Kidney (tissue), 14 donors: ENCODE results near the gene TMEM178B. TPM values are rescaled to one million over a fixed set of nuclear protein-coding genes. Genes with fewer than 3 reads are reported as not detected.

ENCODE experiments used
- DNase-seq, 5 donors: peaks; one replicate each; pipeline ENCODE4 v3.0.0-alpha.2; 2013 to 2020
- FAIRE-seq: peaks from 2 replicates; lab custom pipeline; 2012; peaks lifted over from hg19 to GRCh38; lab: Jason Lieb, UNC
- H3K27ac ChIP-seq, 2 donors: one replicate each; pipeline ENCODE4 v1.7.0; 2013; ENCODE audit warnings: low read depth in 2 of 2, low read length in 2 of 2, inconsistent platforms in 1 of 2
- H3K27me3 ChIP-seq: one replicate; pipeline ENCODE4 v1.7.1; 2013; ENCODE audit warnings: low read length, inconsistent platforms; ENCODE audit not compliant: control insufficient read depth, insufficient read depth
- H3K36me3 ChIP-seq, 3 donors: one replicate each; pipeline versions ENCODE4 v1.7.0 to v1.7.1; 2013; ENCODE audit warnings: low read length in 3 of 3, control low read depth in 1 of 3, inconsistent platforms in 1 of 3; ENCODE audit not compliant: insufficient read depth in 3 of 3, control insufficient read depth in 2 of 3
- H3K4me1 ChIP-seq, 3 donors: one replicate each; pipeline versions ENCODE4 v1.7.0 to v1.7.1; 2013; ENCODE audit warnings: low read length in 3 of 3, inconsistent platforms in 1 of 3, low read depth in 1 of 3; ENCODE audit not compliant: control insufficient read depth in 2 of 3, insufficient read depth in 2 of 3
- H3K4me3 ChIP-seq, 3 donors: one replicate each; pipeline versions ENCODE4 v1.7.0 to v1.8.1; 2013; ENCODE audit warnings: low read length in 3 of 3, control low read depth in 1 of 3, inconsistent platforms in 1 of 3
- H3K9ac ChIP-seq, 3 donors: one replicate each; pipeline versions ENCODE4 v1.7.0 to v1.7.1; 2013; ENCODE audit warnings: low read length in 3 of 3, control low read depth in 1 of 3, inconsistent platforms in 1 of 3
- H3K9me3 ChIP-seq, 3 donors: one replicate each; pipeline versions ENCODE4 v1.7.0 to v1.7.1; 2013; ENCODE audit warnings: low read length in 3 of 3, control low read depth in 1 of 3, inconsistent platforms in 1 of 3; ENCODE audit not compliant: control insufficient read depth in 2 of 3, insufficient read depth in 1 of 3
- intact Hi-C: fragments of 100-400 bp; cut with DNase I; formaldehyde crosslinking; loops from one replicate; pipeline ENCODE4 v1.11.1; 2022
- polyA plus RNA-seq: library from polyadenylated mRNA; stranded (reverse); fragments of 350-450 nt; fragmentation: Illumina TruSeq; extraction: RNeasy Lipid Tissue Mini Kit (QIAGEN cat#74804); gene quantifications from one replicate; pipeline ENCODE4 v1.2.3, GENCODE V29; 2014; ENCODE audit warnings: low read depth, low replicate concordance; ENCODE audit not compliant: insufficient read depth
- total RNA-seq: library from RNA; stranded (reverse); fragmentation: NEBNext Ultra II Directional; extraction: Animal tissue kit (Norgen Biotek cat#: 25700); gene quantifications from one replicate; pipeline ENCODE4 v1.2.1, GENCODE V29; 2021
- TF ChIP-seq, protein P1 (sequence below): IDR thresholded peaks from 3 replicates; pipeline ENCODE4 v1.5.1; 2012; ENCODE audit warnings: mild to moderate bottlenecking, moderate library complexity, borderline replicate concordance; ENCODE audit not compliant: insufficient read depth; ENCODE audit errors: extremely low read depth
- donor health status: control.
- donor health status: control.
- donor health status: control.
- donor health status: control.
- donor health status: control.
- donor health status: DM: yes; HTN: yes; CAD: no.
- donor health status: Normal renal cell carcinoma (clear cell type).

TMEM178B gene
- total and polyA plus RNA-seq, 2 donors from 2014 or later: 0.58 to 20.0 TPM

DNA sequence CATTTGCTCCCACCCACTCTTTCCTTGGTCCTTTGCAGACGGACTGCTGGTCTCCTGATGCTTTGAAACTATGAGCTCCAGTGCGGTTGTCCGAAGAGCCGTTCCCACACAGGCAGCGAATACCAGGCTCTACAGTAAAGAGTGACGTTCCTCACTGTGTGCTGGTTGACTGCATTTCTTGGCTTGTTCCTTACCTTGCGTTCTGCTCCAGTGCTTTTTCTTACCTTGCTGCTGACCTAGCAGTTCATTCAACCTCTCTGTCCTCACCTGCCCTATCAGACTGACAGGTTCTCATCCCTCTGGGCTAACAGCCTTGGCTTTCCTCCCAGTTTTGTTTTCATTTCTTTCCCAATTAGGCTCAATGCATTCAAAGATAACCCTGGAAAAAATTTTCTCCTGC, 214.8 kb downstream of the TMEM178B start:
- H3K27me3 ChIP-seq: no peaks in the 10 kb centered on the region
- intact Hi-C loops: no loop called here
- peaks cover 0 to 5% (median 0%) of the 10 kb centered on the region in 3 donors for H3K4me1 ChIP-seq
- TF ChIP-seq, protein P1, sequence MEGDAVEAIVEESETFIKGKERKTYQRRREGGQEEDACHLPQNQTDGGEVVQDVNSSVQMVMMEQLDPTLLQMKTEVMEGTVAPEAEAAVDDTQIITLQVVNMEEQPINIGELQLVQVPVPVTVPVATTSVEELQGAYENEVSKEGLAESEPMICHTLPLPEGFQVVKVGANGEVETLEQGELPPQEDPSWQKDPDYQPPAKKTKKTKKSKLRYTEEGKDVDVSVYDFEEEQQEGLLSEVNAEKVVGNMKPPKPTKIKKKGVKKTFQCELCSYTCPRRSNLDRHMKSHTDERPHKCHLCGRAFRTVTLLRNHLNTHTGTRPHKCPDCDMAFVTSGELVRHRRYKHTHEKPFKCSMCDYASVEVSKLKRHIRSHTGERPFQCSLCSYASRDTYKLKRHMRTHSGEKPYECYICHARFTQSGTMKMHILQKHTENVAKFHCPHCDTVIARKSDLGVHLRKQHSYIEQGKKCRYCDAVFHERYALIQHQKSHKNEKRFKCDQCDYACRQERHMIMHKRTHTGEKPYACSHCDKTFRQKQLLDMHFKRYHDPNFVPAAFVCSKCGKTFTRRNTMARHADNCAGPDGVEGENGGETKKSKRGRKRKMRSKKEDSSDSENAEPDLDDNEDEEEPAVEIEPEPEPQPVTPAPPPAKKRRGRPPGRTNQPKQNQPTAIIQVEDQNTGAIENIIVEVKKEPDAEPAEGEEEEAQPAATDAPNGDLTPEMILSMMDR: no peak
- H3K9ac ChIP-seq: no peak overlapping the region
- H3K9me3 ChIP-seq: no peaks in the 10 kb centered on the region
- no peak overlapping the region for H3K27ac ChIP-seq
- DNase-seq (peak in 1 of 5 donors; percentile 1), FAIRE-seq (peak; percentile 41)
- H3K4me3 ChIP-seq: no peak overlapping the region
- H3K36me3 ChIP-seq: no peaks in the 10 kb centered on the region

DNA sequence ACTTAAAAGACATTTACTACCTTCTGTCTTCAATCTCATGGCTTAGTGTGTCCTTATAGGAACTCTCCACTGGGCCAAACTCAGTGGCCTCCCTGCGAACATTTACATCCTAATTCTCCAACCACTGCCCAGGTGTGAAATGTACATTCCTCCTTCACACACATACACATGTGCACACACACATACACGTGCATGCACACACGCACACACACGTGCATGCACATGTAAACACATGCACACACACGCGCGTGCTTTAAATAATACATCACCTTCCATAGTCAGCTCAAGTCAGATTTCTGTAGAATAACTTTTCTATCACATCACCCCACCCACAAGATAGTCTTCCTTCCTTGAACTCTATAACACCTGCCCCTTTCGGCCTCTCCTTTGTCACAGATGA, 216.5 kb downstream of the TMEM178B start:
- TF ChIP-seq, protein P1: no peak
- Histone ChIP-seq H3K27ac (no peak overlapping the region), H3K27me3 (no peaks in the 10 kb centered on the region), H3K4me1 (peaks cover 0 to 5% (median 0%) of the 10 kb centered on the region in 3 donors), H3K4me3 (no peak overlapping the region), H3K9me3 (no peaks in the 10 kb centered on the region), H3K9ac (no peak overlapping the region), H3K36me3 (no peaks in the 10 kb centered on the region)
- DNase-seq (no peak), FAIRE-seq (no peak)
- intact Hi-C loops: no loop called here

DNA sequence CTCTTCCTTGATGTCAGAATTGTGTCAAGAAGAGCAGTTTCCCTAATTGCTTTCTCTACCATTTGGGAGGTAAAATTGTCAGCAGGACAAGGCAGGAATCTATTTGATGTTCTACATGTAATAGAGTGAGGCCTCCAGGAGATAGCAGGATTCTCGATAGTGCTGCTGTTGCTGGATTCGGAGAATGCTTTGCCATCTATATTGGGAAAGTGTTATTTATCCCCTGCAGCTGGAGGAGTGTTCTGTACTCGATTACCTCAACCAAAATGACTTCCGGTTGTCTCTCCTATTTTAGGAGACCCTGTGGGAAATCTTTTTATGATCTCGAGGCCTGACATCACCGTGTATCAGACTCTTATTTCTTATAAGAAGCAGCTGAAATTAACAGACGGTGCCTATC, 217.1 kb downstream of the TMEM178B start:
- H3K4me1 ChIP-seq: peaks cover 0 to 5% (median 0%) of the 10 kb centered on the region in 3 donors
- FAIRE-seq (no peak), DNase-seq (no peak)
- H3K9me3 ChIP-seq: no peaks in the 10 kb centered on the region
- H3K27me3 ChIP-seq: no peaks in the 10 kb centered on the region
- no peak overlapping the region for H3K9ac ChIP-seq
- no peaks in the 10 kb centered on the region for H3K36me3 ChIP-seq
- intact Hi-C loops: no loop called here
- TF ChIP-seq, protein P1: no peak
- H3K4me3 ChIP-seq: no peak overlapping the region
- no peak overlapping the region for H3K27ac ChIP-seq

DNA sequence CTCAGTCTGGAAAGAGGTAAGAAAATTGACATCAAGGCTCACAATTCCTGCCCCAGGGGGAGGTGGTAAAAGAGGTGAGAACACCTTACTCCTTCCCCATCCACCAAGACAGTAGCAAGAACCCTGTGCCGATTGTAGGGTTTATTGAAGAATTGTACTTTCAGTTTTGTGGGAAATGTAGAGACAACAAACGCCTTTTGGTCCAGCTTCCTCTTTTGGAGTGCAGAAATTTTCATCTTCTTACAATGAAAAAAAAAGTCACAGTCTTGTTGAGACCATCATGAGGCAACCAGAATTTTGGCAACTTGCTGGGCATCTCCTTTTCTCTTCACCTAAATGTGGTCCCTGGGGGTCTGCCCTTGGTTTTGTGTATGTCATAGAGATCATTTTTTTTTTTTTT, 217.7 kb downstream of the TMEM178B start:
- Histone ChIP-seq H3K27me3 (no peaks in the 10 kb centered on the region), H3K36me3 (no peaks in the 10 kb centered on the region), H3K4me1 (peaks cover 0 to 5% (median 0%) of the 10 kb centered on the region in 3 donors), H3K9ac (no peak overlapping the region), H3K4me3 (no peak overlapping the region), H3K27ac (no peak overlapping the region), H3K9me3 (no peaks in the 10 kb centered on the region)
- DNase-seq (no peak), FAIRE-seq (no peak)
- intact Hi-C loops: no loop called here
- TF ChIP-seq, protein P1: no peak
